Posterior vena cava (tissue), 2 donors: ENCODE data around the gene SLX4. TPM values are rescaled to one million over a fixed set of nuclear protein-coding genes. Genes with fewer than 3 reads are reported as not detected.
"Not testable (repeated sequence)": the region's sequence is repeated elsewhere in the genome, so short reads cannot be mapped to it uniquely, and the experiment has no call there.

ENCODE experiments used
- DNase-seq: peaks from one replicate; pipeline ENCODE4 v3.0.0-alpha.2; 2020; ENCODE audit warnings: low spot score
- intact Hi-C, 2 donors: fragments of 100-400 bp; cut with DNase I; formaldehyde crosslinking; loops; one replicate each; pipeline versions ENCODE4 v1.14.1 to v1.14.2; 2022 to 2023
- long read RNA-seq, 2 donors: library from polyadenylated mRNA; unstranded; transcript quantifications; one replicate each; pipeline ENCODE4 v2.0.0, GENCODE V29; 2020 to 2021
- total RNA-seq, 2 donors: library from RNA; stranded (reverse); fragmentation: NEBNext Ultra II Directional; extraction: Animal tissue kit (Norgen Biotek cat#: 25700); gene quantifications; one replicate each; pipeline ENCODE4 v1.2.1, GENCODE V29; 2021
- donor health status: DM: yes; HTN: yes; CAD: no.
- donor health status: DM: yes; HTN: yes; CAD: no.

SLX4 gene, protein sequence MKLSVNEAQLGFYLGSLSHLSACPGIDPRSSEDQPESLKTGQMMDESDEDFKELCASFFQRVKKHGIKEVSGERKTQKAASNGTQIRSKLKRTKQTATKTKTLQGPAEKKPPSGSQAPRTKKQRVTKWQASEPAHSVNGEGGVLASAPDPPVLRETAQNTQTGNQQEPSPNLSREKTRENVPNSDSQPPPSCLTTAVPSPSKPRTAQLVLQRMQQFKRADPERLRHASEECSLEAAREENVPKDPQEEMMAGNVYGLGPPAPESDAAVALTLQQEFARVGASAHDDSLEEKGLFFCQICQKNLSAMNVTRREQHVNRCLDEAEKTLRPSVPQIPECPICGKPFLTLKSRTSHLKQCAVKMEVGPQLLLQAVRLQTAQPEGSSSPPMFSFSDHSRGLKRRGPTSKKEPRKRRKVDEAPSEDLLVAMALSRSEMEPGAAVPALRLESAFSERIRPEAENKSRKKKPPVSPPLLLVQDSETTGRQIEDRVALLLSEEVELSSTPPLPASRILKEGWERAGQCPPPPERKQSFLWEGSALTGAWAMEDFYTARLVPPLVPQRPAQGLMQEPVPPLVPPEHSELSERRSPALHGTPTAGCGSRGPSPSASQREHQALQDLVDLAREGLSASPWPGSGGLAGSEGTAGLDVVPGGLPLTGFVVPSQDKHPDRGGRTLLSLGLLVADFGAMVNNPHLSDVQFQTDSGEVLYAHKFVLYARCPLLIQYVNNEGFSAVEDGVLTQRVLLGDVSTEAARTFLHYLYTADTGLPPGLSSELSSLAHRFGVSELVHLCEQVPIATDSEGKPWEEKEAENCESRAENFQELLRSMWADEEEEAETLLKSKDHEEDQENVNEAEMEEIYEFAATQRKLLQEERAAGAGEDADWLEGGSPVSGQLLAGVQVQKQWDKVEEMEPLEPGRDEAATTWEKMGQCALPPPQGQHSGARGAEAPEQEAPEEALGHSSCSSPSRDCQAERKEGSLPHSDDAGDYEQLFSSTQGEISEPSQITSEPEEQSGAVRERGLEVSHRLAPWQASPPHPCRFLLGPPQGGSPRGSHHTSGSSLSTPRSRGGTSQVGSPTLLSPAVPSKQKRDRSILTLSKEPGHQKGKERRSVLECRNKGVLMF (N-terminal part only)
- 1 to 10 TPM; 4.5 to 4.9 TPM for total RNA-seq
- long read RNA-seq, donor 1, partial matches to known transcripts = 0 of 1 reads
- long read RNA-seq, donor 1, other reads (novel, unspliced or antisense) = 1 of 1 reads
- long read RNA-seq, donor 2, partial matches to known transcripts = 1 of 3 reads
- long read RNA-seq, donor 2, other reads (novel, unspliced or antisense) = 2 of 3 reads

DNA sequence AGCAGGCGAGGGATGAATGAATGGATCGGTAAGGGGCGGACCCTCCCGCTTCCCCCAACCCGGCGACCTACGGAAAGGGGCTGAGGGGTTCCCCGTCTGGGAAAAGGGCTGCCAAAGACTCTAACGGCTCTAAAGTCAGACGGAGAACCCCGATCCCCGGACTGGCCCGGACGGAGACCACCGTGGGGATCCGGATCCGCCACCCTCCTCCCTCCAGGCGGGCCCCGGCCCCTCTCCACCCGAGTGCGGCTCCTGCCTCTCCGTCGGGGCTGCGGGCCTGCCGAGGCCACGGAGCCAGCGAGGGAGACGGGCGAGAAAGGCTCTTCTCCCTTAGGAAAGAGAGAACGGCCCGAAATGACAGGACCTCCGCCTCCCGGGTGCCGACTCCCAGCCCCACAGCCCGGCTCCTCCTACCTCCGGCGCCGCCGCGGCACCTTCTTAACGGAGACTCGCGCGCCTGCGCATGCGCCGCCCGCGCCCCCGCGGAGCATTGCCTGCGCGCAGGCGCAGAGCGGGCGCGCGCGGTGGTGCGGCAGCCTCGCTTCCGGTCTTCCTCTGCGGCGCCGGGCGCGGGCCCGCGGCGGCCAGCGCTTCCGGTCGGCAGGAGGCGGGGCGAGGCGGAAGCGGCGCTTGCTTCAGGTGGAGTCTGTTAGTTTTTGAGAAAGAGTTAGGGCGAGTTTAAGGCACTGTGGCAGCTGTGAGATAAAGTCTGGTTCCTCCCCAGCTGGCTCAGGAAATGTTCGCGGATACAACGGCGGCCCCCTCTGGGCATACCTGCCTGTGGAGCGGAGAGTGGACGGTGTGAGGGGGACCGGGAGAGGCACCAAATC lies at the start of gene SLX4:
Gene SLX4, minus strand, starts transcription at position 461 of the 830 bp plus-strand sequence. CDS start 2,642 bp downstream, outside the sequence.
- peak; percentile 97 for DNase-seq
- intact Hi-C loops = no loop called here

DNA sequence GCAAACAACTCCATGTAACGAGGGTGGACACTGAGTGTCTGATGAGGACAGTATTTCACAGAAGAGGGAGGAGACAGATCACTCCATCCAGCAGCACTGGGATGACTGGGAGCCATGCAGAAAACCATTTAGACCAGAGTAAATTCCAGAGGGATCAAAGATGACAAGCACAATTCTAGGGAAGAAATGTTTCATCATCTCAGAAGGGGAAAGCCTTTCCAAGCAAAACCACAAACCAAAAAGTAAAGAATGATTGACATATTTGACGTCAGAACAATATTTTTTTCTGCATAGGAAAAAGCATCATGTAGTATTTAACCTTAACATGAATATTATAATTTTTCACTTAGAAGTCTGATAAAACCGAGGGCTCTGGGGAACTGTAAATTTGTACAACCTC lies 47.8 kb upstream of the SLX4 start:
- DNase-seq = no peak
- intact Hi-C loops = no loop called here

DNA sequence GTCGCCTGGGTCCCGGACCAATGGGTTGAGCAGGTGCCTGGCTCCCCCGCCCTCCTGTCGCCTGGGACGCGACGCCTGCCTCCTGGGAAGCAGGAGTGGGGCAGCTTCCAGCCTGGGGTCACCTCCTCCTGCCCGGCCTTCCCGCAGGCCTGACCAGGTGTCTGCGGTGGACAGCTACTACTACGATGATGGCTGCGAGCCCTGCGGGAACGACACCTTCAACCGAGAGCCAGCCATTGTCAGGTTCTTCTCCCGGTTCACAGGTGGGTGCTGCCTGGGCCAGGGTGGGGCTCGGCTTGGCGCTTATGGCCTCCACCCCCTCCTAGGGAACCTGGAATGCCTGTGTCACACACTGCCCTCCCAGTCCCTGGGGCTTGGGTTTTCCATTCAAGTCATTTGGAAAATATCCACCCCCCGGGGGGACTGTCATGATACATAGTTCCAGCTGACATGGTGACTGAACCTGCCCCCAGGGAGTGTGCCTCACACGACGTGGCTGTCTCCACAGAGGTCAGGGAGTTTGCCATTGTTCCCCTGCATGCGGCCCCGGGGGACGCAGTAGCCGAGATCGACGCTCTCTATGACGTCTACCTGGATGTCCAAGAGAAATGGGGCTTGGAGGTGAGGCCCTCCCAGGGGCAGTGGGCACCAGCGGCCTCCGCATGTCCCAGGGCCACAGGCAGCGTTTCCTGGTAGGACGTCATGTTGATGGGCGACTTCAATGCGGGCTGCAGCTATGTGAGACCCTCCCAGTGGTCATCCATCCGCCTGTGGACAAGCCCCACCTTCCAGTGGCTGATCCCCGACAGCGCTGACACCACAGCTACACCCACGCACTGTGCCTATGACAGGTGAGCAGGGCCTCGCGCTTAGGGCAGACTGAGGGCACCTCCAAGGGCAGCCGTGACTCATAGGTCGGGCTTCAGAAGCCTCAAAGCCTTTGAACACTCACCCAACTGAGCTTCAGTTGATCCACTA lies 45.4 kb upstream of the SLX4 start:
- intact Hi-C loops = no loop called here
- peak; percentile 76 for DNase-seq

DNA sequence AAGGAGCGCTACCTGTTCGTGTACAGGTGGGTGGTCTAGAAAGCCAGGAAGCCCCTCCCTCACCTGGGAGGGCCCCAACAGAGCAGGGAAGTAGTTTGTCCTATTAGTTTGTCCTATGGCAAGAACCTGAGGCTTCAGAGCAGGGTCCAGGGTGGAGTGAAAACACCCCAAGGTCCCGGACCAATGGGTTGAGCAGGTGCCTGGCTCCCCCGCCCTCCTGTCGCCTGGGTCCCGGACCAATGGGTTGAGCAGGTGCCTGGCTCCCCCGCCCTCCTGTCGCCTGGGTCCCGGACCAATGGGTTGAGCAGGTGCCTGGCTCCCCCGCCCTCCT lies 44.7 kb upstream of the SLX4 start:
- DNase-seq, intact Hi-C loops: not testable (repeated sequence)

DNA sequence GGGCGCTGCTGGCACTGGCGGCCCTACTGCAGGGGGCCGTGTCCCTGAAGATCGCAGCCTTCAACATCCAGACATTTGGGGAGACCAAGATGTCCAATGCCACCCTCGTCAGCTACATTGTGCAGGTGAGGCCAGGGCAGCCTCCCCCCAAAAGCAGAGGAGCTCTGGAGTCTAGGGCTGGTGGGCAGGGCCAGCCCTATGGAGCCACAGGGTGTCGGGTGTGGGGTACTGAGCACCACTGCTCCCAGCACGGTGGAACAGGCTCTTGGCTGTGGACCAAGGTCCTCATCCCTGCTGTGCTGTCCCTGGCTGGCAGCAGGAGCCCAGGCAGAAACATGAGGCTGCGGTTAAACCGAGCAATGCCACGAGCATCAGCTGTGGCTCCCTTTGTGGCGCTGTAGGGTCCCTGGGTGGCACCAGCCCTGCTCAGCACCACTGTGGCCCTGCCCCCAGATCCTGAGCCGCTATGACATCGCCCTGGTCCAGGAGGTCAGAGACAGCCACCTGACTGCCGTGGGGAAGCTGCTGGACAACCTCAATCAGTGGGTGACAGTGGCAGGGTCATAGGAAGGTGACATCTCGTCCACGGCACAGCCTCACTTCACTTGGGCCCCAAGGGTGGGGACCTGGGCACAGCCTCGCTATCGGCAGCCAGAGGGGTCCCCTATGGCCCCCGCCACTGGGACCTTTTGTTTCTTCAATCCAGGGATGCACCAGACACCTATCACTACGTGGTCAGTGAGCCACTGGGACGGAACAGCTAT lies 44.2 kb upstream of the SLX4 start:
- intact Hi-C loops = no loop called here
- peak; percentile 51 for DNase-seq

DNA sequence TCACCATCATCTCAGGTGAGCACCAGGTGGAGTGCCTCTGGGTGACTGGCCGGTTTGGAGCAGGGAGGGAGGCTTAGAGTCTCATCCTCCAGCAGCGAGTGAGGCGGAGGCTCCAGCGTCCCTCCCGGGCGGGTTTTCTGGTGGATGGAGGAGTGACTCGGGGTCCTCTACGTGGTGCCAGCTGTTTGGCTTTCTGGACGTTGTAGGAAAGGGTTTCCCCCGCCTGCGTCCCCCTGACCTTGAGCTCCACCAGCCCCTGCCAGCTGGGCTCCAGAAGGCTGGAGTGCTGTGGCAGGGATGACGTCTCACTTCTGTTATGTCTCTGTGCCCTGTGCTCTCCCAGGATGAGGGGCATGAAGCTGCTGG lies 43.6 kb upstream of the SLX4 start:
- peak; percentile 70 for DNase-seq
- intact Hi-C loops = no loop called here

DNA sequence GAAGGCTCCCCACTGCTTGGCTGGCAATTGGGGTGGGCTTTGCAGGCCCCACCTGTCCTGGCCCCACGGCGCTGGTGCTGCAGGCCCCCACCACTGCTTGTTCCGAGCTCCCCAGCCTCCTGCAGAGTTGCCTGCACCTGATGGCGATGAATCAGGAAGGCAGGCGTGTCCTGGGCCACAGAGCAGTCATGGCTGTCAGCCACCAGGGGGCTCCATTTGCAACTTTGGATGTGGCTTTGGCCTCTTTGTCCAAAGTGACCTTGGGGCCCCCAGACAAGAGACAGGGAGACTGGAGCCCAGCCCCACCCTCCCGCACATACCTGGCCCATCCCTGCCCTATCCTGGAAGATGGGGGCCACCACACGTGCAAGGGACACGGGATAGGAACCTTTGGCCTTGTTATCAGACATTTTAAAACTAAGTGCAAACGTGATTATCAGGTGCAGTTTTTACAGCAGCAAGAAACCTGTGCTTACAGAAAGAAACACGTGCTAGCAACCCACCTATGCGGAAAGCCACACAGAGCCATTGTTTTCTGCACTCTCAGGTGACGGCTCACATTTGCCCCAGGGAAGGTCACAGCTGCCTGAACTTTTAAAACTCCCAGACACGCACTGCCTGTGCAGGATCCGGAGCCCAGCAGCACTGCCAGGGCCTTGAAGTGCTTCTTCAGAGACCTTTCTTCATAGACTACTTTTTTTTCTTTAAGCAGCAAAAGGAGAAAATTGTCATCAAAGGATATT lies 43.0 kb upstream of the SLX4 start, which contains the start of gene DNASE1:
Gene DNASE1, plus strand, starts transcription at position 443 of the 743 bp plus-strand sequence. CDS start 683 bp downstream, outside the sequence.
- intact Hi-C loops = no loop called here
- peak; percentile 83 for DNase-seq

DNA sequence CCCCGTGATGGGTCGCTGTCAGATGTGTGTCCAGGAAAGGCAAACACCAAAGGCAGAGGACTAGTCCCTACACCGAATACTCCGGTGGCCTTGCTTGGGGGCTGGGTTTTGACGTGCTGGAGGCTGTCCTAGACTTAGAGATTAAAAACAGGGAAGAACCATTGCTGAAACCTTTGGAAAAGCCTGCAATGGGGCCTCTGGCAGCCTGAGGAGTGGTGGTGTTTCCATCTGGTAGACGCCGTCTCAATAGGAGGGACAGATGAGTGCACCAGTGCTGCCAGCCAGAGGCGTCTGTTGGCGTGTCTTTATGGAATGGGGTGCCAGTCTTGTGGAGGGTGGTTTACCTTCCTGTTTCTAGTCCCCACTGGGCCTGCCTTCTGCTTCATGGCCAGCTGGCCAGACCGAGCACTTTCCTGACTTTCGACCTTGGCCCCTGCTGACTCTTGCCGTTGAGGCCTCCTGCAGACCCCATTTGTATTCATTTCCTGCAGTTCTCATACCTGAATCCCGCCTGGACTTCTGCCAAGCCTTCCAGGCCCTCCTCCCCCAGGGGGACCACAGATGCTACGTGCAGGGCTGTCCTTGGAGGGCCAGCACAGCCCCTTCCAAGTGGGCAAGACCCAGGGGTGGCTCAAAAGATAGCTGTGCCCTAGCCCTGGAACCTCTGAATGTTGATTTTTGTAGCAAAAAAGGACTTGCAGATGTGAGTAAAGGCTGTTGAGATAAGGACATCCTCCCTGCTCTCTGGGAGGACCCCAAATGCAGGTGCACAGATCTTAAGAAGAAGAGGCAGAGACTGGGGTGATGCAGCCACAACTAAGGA lies 41.2 kb upstream of the SLX4 start:
- intact Hi-C loops = no loop called here
- peak; percentile 77 for DNase-seq

DNA sequence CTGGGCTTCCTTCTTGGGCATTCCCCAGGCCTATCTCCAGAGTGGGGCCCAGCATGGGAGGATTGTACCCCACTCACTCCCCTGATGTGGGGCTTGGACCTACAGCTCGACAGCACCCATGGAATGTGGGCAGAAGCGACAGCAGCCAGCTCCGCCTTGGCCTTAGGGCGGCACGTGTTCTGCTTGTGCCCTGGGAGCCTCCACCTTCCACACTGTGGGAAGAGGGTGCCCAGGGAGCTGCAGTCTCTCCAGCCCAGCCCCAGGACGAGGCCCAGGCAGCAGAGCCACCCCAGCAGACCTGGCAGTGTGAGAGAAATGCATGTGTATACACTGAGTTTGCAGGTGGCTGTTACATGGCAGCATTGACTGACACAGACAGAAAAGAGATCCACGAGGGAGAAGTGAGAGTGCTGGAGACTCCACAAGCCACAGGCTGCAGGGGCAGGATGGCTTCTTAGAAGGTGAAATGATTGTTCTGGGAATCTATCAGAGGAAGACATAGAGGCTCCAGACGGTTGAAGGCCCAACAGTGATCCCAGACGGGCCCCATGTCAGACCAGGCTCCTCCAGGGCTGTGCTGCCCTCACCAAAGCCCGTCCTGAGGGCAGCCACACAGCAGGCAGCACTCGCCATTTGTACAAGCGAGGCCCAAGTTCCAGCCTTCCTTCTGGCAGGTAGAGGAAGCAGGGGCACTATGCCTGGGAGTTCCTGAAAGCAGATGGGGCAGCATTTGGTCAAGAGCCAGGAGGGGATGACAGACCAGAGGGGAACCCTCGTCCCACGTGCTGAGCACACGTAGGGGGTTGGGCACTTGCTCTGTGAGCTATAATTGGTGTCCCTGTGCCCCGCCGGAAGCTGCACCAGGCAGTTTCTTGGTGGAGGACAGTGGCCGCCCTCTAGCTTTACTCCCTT lies 40.3 kb upstream of the SLX4 start:
- intact Hi-C loops = no loop called here
- DNase-seq = peak; percentile 44

DNA sequence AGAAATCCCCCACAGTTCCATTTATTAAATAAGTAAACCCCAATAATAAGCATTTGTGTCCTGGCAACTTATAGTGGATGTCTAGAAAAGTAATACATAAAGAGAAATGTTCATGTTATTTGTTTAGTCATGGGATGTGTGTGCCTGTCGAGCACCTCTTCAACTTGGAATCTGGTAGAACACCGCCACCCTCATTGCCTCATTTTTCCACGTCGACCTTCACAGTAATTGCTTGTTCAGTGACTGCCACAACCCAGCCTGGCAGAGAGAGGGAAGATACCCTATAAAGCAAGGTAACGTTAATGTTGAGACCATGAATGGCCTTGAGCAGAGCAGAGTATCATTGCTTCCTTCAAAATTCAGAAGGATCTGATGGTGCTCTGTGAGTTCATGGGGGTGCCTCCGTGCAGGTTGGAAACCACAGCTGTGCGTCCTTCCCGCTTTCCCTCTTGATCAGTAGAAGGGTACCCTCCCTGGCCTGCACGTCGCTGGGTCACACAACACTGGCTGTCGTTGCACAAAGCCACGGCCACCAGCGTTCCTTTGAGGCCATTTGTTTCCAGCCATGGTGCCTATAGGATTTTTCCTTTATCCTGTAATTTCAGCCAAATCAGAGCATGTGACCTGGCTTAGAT lies 39.3 kb upstream of the SLX4 start:
- DNase-seq = peak; percentile 38
- intact Hi-C loops = no loop called here

DNA sequence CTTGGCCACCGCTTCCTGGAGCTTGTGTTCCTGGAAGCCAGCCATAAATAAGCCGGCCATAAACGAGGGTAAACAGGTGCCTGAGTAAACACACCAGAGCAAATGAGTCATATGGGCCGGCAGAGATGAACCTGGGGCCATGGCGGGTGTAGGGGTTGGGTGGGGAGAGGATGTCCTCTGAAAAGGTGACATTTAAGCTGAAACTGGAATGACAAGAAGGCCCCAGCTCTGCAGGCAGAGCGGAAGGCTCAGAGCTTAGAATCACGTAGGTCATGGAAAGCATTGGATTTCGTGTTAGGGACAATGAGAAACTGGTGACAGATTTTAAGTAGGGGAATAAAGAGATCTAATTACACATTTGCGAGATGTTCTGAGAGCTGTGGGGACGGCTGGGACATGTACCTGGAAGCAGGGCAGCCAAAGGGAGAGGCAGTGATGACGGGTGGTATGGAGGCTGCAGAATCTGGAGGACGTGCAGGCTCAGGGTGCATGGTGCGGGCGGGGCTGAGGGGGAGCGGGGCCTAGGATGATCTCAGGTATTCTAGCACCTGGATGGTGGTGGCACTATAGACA lies 35.0 kb upstream of the SLX4 start:
- intact Hi-C loops = no loop called here
- peak; percentile 30 for DNase-seq

DNA sequence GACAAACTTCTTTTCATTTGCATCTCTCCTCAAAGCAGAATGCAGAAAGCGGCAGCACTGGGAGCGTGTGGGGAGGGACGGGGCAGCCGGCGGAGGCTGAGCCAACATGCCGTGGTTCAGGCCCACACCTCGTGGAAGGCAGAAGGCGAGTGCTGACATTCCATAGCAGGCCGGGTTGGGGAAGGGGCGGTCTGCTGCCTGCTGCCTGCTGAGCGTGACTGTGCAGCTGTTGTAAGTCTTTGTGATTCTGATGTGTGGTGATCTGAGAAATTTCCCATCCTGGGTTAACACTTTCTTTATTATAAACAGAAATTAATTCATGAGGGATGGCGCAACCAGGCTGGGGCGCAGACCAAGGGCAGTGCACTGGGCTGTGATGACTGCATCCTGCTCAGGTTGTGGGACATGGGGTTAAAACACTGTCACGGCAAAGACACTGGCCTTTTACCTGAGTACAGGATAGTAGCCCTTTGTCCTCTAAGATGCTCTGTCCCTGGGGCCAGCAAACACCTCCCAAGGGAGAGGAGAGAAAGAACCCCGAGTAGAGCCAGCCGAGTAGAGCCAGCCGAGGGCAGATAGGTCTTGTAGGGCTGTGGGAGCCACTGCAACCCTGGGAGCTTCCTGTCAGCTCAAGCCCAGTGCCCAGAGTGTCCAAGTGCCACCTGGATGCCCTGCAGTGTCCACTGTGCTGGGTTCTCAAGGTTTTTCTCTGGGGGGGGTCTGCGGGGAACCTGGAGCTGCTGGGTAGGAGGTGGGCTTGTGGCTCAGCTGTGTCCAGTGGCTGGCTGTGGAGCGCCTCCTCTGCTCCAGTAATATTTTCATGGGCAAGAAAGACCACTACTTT lies 34.3 kb upstream of the SLX4 start:
- DNase-seq = peak; percentile 74
- intact Hi-C loops = no loop called here

DNA sequence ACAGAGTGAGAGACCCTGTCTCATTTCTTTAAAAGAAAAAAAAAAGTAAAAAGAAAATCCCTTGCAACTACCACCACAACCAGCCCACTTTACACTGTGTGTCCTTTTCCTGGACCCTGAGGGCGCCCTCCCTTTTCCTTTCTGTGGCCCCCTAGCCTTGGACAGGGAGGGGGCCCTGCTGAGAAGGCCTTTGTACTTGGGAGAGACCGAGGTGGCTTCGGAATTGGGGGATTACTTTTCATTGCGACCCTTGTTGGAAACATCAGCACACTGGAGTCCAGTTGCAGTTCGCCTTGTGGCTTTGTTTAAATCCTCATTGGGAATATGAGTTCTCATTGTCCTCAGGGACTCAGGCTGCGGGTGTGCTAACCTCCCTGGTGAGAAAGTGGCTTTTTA lies 33.7 kb upstream of the SLX4 start:
- peak; percentile 14 for DNase-seq
- intact Hi-C loops = no loop called here
